ENCODE data around the gene MAP4. TPM values are rescaled to one million over a fixed set of nuclear protein-coding genes. Genes with fewer than 3 reads are reported as not detected.
"Not testable (repeated sequence)": the region's sequence is repeated elsewhere in the genome, so short reads cannot be mapped to it uniquely, and the experiment has no call there.

MAP4 gene
- polyA plus RNA-seq, 4 donors: 30.0 to 74.2 (median 55.7) TPM

GRCh38 chr3:47888986-47889757, 127.0 kb downstream of the MAP4 start:
- 90 to 98% (median 98%) methylated on average over 4 of the region's 4 CpGs for WGBS, 3 donors
- Histone ChIP-seq H3K4me1 (ENCODE audit: control insufficient read depth in 3 of 3, insufficient read depth in 2 of 3, low read depth in 1 of 3, low read length in 2 of 3) (no peaks in the 10 kb centered on the region), H3K27ac (ENCODE audit: low read depth in 1 of 3, low read length in 2 of 3) (no peak overlapping the region), H3K36me3 (ENCODE audit: control insufficient read depth in 3 of 3, insufficient read depth in 2 of 3, low read depth in 1 of 3, low read length in 3 of 3) (peaks cover 0 to 39% (median 4%) of the 10 kb centered on the region in 3 donors), H3K4me3 (ENCODE audit: low read depth in 1 of 3, low read length in 3 of 3) (no peak overlapping the region), H3K9me3 (ENCODE audit: control insufficient read depth in 2 of 2, insufficient read depth in 1 of 2, low read depth in 1 of 2, low read length in 1 of 2) (peaks cover 0 to 9% of the 10 kb centered on the region in 2 donors), H3K27me3 (ENCODE audit: control insufficient read depth in 3 of 3, insufficient read depth in 3 of 3, low read length in 3 of 3) (no peaks in the 10 kb centered on the region)
- FAIRE-seq: no peak
- DNase-seq: no peak

- not testable (repeated sequence) for H3K27ac ChIP-seq (ENCODE audit: low read depth in 1 of 3, low read length in 2 of 3); H3K27me3 ChIP-seq (ENCODE audit: control insufficient read depth in 3 of 3, insufficient read depth in 3 of 3, low read length in 3 of 3); DNase-seq; H3K9me3 ChIP-seq (ENCODE audit: control insufficient read depth in 2 of 2, insufficient read depth in 1 of 2, low read depth in 1 of 2, low read length in 1 of 2); H3K4me1 ChIP-seq (ENCODE audit: control insufficient read depth in 3 of 3, insufficient read depth in 2 of 3, low read depth in 1 of 3, low read length in 2 of 3); FAIRE-seq; H3K4me3 ChIP-seq (ENCODE audit: low read depth in 1 of 3, low read length in 3 of 3)
- WGBS, 3 donors: 94 to 97% (median 96%) methylated on average over 8 to 9 of the region's 9 CpGs
- H3K36me3 ChIP-seq (ENCODE audit: control insufficient read depth in 3 of 3, insufficient read depth in 2 of 3, low read depth in 1 of 3, low read length in 3 of 3): peaks cover 0 to 36% (median 4%) of the 10 kb centered on the region in 3 donors
These were observed 128.2 kb downstream of the MAP4 start for GRCh38 chr3:47887991-47888390.

GRCh38 chr3:47885168-47885567, 131.0 kb downstream of the MAP4 start:
- DNase-seq: no peak
- FAIRE-seq: no peak
- Histone ChIP-seq H3K4me3 (ENCODE audit: low read depth in 1 of 3, low read length in 3 of 3) (no peak overlapping the region), H3K36me3 (ENCODE audit: control insufficient read depth in 3 of 3, insufficient read depth in 2 of 3, low read depth in 1 of 3, low read length in 3 of 3) (peaks cover 0 to 28% (median 0%) of the 10 kb centered on the region in 3 donors), H3K4me1 (ENCODE audit: control insufficient read depth in 3 of 3, insufficient read depth in 2 of 3, low read depth in 1 of 3, low read length in 2 of 3) (no peaks in the 10 kb centered on the region), H3K27ac (ENCODE audit: low read depth in 1 of 3, low read length in 2 of 3) (no peak overlapping the region), H3K27me3 (ENCODE audit: control insufficient read depth in 3 of 3, insufficient read depth in 3 of 3, low read length in 3 of 3) (no peaks in the 10 kb centered on the region), H3K9me3 (ENCODE audit: control insufficient read depth in 2 of 2, insufficient read depth in 1 of 2, low read depth in 1 of 2, low read length in 1 of 2) (peaks cover 0 to 9% of the 10 kb centered on the region in 2 donors)
- WGBS, 3 donors: 94 to 100% (median 95%) methylated on average over 1 of the region's 1 CpG

- Histone ChIP-seq H3K27ac (ENCODE audit: low read depth in 1 of 3, low read length in 2 of 3) (no peak overlapping the region), H3K9me3 (ENCODE audit: control insufficient read depth in 2 of 2, insufficient read depth in 1 of 2, low read depth in 1 of 2, low read length in 1 of 2) (peaks cover 0 to 9% of the 10 kb centered on the region in 2 donors), H3K27me3 (ENCODE audit: control insufficient read depth in 3 of 3, insufficient read depth in 3 of 3, low read length in 3 of 3) (no peaks in the 10 kb centered on the region), H3K4me1 (ENCODE audit: control insufficient read depth in 3 of 3, insufficient read depth in 2 of 3, low read depth in 1 of 3, low read length in 2 of 3) (no peaks in the 10 kb centered on the region), H3K4me3 (ENCODE audit: low read depth in 1 of 3, low read length in 3 of 3) (no peak overlapping the region), H3K36me3 (ENCODE audit: control insufficient read depth in 3 of 3, insufficient read depth in 2 of 3, low read depth in 1 of 3, low read length in 3 of 3) (peaks cover 0 to 28% (median 0%) of the 10 kb centered on the region in 3 donors)
- FAIRE-seq: no peak
- no peak for DNase-seq
- WGBS, 3 donors: 75 to 92% (median 85%) methylated on average over 3 of the region's 3 CpGs
These were observed 131.6 kb downstream of the MAP4 start for GRCh38 chr3:47884603-47885002.

GRCh38 chr3:47882338-47882737, 133.9 kb downstream of the MAP4 start:
- DNase-seq: no peak
- no peak overlapping the region for H3K4me3 ChIP-seq (ENCODE audit: low read depth in 1 of 3, low read length in 3 of 3)
- H3K36me3 ChIP-seq (ENCODE audit: control insufficient read depth in 3 of 3, insufficient read depth in 2 of 3, low read depth in 1 of 3, low read length in 3 of 3): peaks cover 0 to 26% (median 0%) of the 10 kb centered on the region in 3 donors
- H3K9me3 ChIP-seq (ENCODE audit: control insufficient read depth in 2 of 2, insufficient read depth in 1 of 2, low read depth in 1 of 2, low read length in 1 of 2): peaks cover 0 to 9% of the 10 kb centered on the region in 2 donors
- 94 to 97% (median 94%) methylated on average over 2 of the region's 2 CpGs for WGBS, 3 donors
- no peak overlapping the region for H3K27ac ChIP-seq (ENCODE audit: low read depth in 1 of 3, low read length in 2 of 3)
- no peak for FAIRE-seq
- no peaks in the 10 kb centered on the region for H3K27me3 ChIP-seq (ENCODE audit: control insufficient read depth in 3 of 3, insufficient read depth in 3 of 3, low read length in 3 of 3)
- H3K4me1 ChIP-seq (ENCODE audit: control insufficient read depth in 3 of 3, insufficient read depth in 2 of 3, low read depth in 1 of 3, low read length in 2 of 3): no peaks in the 10 kb centered on the region

GRCh38 chr3:47877719-47878118, 138.5 kb downstream of the MAP4 start:
- no peak for DNase-seq
- no peak for FAIRE-seq
- no peak overlapping the region for H3K27ac ChIP-seq (ENCODE audit: low read depth in 1 of 3, low read length in 2 of 3)
- peaks cover 0 to 3% (median 0%) of the 10 kb centered on the region in 3 donors for H3K4me1 ChIP-seq (ENCODE audit: control insufficient read depth in 3 of 3, insufficient read depth in 2 of 3, low read depth in 1 of 3, low read length in 2 of 3)
- no peaks in the 10 kb centered on the region for H3K27me3 ChIP-seq (ENCODE audit: control insufficient read depth in 3 of 3, insufficient read depth in 3 of 3, low read length in 3 of 3)
- H3K36me3 ChIP-seq (ENCODE audit: control insufficient read depth in 3 of 3, insufficient read depth in 2 of 3, low read depth in 1 of 3, low read length in 3 of 3): peaks cover 0 to 27% (median 0%) of the 10 kb centered on the region in 3 donors
- H3K4me3 ChIP-seq (ENCODE audit: low read depth in 1 of 3, low read length in 3 of 3): no peak overlapping the region
- H3K9me3 ChIP-seq (ENCODE audit: control insufficient read depth in 2 of 2, insufficient read depth in 1 of 2, low read depth in 1 of 2, low read length in 1 of 2): no peaks in the 10 kb centered on the region

- no peaks in the 10 kb centered on the region for H3K27me3 ChIP-seq (ENCODE audit: control insufficient read depth in 3 of 3, insufficient read depth in 3 of 3, low read length in 3 of 3)
- FAIRE-seq: no peak
These were observed 138.9 kb downstream of the MAP4 start for GRCh38 chr3:47877290-47877689.

GRCh38 chr3:47874913-47875312, 141.3 kb downstream of the MAP4 start:
- H3K27me3 ChIP-seq (ENCODE audit: control insufficient read depth in 3 of 3, insufficient read depth in 3 of 3, low read length in 3 of 3): no peaks in the 10 kb centered on the region
- no peak overlapping the region for H3K4me3 ChIP-seq (ENCODE audit: low read depth in 1 of 3, low read length in 3 of 3)
- FAIRE-seq: no peak
- 55 to 70% (median 59%) methylated on average over 1 of the region's 1 CpG for WGBS, 3 donors
- H3K9me3 ChIP-seq (ENCODE audit: control insufficient read depth in 2 of 2, insufficient read depth in 1 of 2, low read depth in 1 of 2, low read length in 1 of 2): no peaks in the 10 kb centered on the region
- peaks cover 3 to 35% (median 7%) of the 10 kb centered on the region in 3 donors for H3K36me3 ChIP-seq (ENCODE audit: control insufficient read depth in 3 of 3, insufficient read depth in 2 of 3, low read depth in 1 of 3, low read length in 3 of 3)
- no peak overlapping the region for H3K27ac ChIP-seq (ENCODE audit: low read depth in 1 of 3, low read length in 2 of 3)
- no peak for DNase-seq
- H3K4me1 ChIP-seq (ENCODE audit: control insufficient read depth in 3 of 3, insufficient read depth in 2 of 3, low read depth in 1 of 3, low read length in 2 of 3): peaks cover 0 to 16% (median 0%) of the 10 kb centered on the region in 3 donors

More at GRCh38 chr3:47877290-47877689, 138.9 kb downstream of the MAP4 start:
- Histone ChIP-seq H3K9me3 (ENCODE audit: control insufficient read depth in 2 of 2, insufficient read depth in 1 of 2, low read depth in 1 of 2, low read length in 1 of 2) (no peaks in the 10 kb centered on the region), H3K4me1 (ENCODE audit: control insufficient read depth in 3 of 3, insufficient read depth in 2 of 3, low read depth in 1 of 3, low read length in 2 of 3) (peaks cover 0 to 5% (median 0%) of the 10 kb centered on the region in 3 donors), H3K4me3 (ENCODE audit: low read depth in 1 of 3, low read length in 3 of 3) (no peak overlapping the region), H3K27ac (ENCODE audit: low read depth in 1 of 3, low read length in 2 of 3) (no peak overlapping the region), H3K36me3 (ENCODE audit: control insufficient read depth in 3 of 3, insufficient read depth in 2 of 3, low read depth in 1 of 3, low read length in 3 of 3) (peaks cover 0 to 26% (median 0%) of the 10 kb centered on the region in 3 donors)
- no peak for DNase-seq
- 70 to 83% (median 74%) methylated on average over 3 of the region's 3 CpGs for WGBS, 3 donors
